GM12892 (cell line): ENCODE measurements around the gene ZNF280B.
"Not testable (repeated sequence)": the region's sequence is repeated elsewhere in the genome, so short reads cannot be mapped to it uniquely, and the experiment has no call there.

Experiments
- DNase-seq: peaks from one replicate; pipeline ENCODE4 v3.0.0; 2011; ENCODE audit not compliant: insufficient read length
- FAIRE-seq: peaks from 2 replicates; lab custom pipeline; 2011; peaks lifted over from hg19 to GRCh38; lab: Jason Lieb, UNC
- POLR2A ChIP-seq: IDR thresholded peaks from 2 replicates; pipeline ENCODE4 v1.6.1; 2011; ENCODE audit warnings: low read depth, low read length, control low read depth
- POLR2AphosphoS5 ChIP-seq: IDR thresholded peaks from 2 replicates; pipeline ENCODE4 v1.6.1; 2011; ENCODE audit warnings: low read depth, low read length, control low read depth
- TAF1 ChIP-seq: IDR thresholded peaks from 2 replicates; pipeline ENCODE4 v1.6.1; 2011; ENCODE audit warnings: low read depth, mild to moderate bottlenecking, control low read depth, low read length, borderline replicate concordance

ZNF280B gene

GRCh38 chr22:22533417-22533816 lies 24.9 kb upstream of the ZNF280B start:
- FAIRE-seq = no peak
- DNase-seq = no peak
- no peak for TF ChIP-seq TAF1

DNA sequence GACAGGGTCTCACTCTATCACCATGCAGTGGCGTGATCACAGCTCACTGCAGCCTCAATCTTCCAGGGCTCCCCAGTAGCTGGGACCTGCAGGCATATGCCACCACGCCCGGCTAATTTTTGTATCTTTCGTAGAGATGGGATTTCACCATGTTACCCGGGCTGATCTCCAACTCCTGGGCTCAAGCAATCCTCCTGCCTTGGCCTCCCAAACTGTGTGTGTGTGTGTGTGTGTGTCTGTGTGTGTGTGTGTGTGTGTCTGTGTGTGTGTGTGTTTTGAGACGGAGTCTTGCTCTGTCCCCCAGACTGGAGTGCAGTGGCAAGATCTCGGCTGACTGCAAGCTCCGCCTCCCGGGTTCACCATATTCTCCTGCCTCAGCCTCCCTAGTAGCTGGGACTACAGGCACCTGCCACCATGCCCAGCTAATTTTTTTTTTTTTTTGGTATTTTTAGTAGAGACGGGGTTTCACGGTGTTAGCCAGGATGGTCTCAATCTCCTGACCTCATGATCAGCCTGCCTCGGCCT lies 24.1 kb upstream of the ZNF280B start:
- not testable (repeated sequence) for FAIRE-seq, DNase-seq

DNA sequence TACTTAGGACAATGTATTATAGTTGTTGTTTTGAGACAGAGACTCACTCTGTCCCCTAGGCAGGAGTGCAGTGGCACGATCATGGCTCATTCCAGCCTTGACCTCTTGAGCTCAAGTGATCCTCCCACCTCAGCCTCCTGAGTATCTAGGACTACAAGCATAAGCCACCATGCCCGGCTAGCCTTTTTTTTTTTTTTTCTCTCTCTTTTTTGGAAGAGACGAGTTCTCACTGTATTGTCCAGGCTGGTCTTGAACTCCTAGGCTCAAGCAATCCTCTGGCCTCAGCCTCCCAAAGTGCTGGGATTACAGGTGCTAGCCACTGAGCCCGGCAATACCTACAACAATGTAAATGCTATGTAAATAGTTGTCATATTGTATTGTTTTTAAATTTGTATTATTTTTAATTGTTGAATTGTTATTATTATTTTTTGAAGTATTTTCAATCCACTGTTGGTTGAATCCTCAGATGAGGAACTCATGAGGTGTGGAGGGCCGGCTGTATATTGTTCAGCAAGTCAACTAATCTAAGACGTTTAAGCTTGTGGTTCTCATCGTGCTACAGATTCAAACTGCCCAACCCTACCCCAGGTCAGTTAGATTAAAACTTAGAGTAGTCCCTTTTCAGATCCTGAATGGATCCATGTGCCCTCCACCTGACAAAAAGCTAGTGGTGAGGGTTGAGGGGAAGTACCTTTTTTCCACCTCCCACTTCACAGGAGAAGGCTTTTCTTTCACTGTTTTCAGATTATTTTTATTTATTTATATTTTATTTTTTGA lies 23.4 kb upstream of the ZNF280B start:
- DNase-seq (no peak), FAIRE-seq (no peak)
- TF ChIP-seq TAF1 (no peak), POLR2A (no peak), POLR2AphosphoS5 (no peak)

GRCh38 chr22:22528780-22529179 lies 20.2 kb upstream of the ZNF280B start:
- DNase-seq (no peak), FAIRE-seq (no peak)
- TF ChIP-seq POLR2A (no peak), TAF1 (no peak), POLR2AphosphoS5 (no peak)

DNA sequence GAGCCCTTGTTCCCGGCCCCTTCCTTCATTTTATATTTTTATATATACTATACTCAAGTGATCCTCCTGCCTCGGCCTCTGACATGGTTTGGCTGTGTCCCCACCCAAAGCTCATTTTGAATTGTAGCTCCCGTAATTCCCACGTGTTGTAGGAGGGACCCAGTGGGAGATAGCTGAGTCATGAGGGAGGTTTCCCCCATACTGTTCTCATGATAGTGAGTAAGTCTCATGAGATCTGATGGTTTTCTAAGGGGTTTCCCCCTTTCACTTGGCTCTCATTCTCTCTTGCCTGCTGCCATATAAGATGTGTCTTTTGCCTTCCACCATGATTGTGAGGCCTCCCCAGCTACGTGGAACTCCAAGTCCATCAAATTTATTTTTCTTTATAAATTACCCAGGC lies 18.8 kb upstream of the ZNF280B start:
- no peak for DNase-seq
- no peak for FAIRE-seq
- no peak for TF ChIP-seq POLR2A
- no peak for TF ChIP-seq POLR2AphosphoS5
- no peak for TF ChIP-seq TAF1

DNA sequence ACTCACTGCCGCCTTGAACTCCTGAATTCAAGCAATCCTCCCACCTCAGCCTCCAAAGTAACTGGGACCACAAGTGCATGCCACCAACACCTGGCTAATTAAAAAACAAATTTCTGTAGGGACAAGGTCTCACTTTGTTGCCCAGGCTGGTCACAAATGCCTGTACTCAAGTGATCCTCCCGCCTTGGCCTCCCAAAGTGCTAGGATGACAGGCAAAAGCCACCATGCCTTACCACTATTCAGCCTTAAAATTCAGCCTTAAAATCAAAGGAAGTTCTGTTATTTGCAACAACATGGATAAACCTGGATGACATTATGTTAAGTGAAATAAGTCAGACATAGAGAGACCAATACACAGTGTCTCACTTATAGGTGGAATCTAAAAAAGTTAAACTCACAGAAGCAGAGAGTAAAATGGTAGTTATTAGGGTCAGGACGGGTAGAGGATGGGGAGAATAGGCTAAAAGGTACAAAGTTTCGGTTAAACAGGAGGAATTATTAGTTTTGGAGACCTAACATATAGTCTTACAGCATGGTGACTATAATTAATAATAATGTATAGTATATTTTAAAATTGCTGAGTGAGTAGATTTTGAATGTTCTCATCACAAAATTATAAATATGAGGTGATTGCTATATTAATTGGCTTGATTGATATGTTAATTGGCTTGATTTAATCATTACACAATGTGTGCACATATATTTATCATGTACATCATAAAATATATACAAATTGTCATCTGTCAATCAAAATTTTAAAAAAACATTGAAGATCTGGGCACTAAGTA lies 17.8 kb upstream of the ZNF280B start:
- FAIRE-seq (no peak), DNase-seq (no peak)
- TF ChIP-seq POLR2AphosphoS5 (no peak), TAF1 (no peak), POLR2A (no peak)

DNA sequence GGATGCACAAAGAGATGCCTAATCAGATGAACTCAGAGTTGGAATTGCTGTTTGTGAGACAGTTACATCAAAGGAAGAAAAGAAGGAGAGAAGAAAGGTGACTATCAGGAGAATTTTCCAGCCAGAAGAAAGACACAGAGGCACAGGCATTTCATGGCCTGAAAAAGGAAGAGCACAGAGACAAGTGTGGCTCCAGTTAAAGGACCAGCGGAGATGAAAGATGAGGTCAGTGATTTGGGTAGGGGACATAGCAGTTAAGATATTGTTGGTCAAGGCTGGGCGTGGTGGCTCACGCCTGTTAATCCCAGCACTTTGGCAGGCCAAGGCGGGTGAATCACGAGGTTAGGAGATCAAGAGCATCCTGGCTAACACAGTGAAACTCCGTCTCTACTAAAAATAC lies 15.0 kb upstream of the ZNF280B start:
- DNase-seq (no peak), FAIRE-seq (no peak)
- TF ChIP-seq POLR2A (no peak), TAF1 (no peak), POLR2AphosphoS5 (no peak)

DNA sequence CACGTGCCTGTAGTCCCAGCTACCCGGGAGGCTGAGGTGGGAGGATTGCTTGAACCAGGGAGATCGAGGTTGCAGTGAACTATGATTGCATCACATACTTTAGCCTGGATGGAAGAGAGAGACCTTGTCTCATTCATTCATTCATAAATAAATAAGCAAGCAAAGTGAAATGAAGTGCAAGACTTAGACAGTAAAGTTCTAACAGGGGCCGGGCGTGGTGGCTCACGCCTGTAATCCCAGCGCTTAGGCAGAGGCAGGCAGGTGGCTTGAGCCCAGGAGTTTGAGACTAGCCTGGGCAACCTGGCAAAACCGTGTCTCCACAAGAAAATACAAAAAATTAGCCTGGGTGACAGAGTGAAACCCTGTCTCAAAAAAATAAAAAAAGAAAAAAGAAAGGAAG lies 13.1 kb upstream of the ZNF280B start:
- FAIRE-seq = no peak
- TF ChIP-seq POLR2AphosphoS5 (no peak), POLR2A (no peak), TAF1 (no peak)

DNA sequence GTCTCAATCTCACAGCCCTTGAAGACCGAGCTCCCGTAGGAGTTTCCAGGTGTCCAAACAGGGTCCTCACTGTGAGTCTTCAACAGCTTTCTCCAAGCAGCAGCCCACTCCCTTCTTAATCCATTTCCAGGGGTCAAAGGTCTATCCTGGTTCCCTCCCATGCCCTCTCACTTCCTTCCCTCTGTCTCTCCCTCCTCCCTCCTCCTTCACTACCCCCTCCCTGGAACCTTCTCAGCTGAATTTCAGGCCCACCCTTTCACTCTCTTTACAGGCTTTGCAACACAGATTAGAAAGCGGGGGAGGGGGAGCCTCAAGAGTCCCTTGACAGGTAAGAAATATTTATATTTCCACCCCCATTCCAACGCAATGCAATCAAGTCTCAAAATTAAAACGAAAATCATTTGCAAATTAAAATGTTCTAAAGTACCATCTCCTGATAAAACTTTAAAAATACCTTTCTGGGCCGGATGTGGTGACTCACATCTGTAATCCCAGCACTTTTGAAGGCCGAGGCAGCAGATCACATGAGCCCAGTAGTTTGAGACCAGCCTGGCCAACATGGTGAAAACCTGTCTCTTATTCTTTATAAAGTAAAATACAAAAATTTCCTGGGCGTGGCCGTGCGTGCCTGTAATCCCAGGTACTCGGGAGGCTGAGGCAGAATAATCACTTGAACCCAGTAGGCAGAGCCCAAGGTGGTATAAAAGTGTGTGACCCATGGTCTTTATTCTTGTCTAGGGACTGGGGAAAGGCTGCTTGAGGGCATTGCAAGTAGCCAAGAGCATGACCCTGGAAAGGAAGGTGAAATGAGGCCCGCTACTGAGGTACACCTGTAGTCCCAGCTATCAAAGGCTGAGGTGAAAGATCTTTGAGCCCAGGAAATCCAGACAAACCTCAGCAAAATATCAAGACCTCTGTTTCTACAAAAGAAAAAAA lies 12.4 kb upstream of the ZNF280B start:
- DNase-seq (no peak), FAIRE-seq (no peak)
- TF ChIP-seq POLR2A (no peak), TAF1 (no peak), POLR2AphosphoS5 (no peak)

More for the DNA sequence above, 13.1 kb upstream of the ZNF280B start:
- no peak for DNase-seq

DNA sequence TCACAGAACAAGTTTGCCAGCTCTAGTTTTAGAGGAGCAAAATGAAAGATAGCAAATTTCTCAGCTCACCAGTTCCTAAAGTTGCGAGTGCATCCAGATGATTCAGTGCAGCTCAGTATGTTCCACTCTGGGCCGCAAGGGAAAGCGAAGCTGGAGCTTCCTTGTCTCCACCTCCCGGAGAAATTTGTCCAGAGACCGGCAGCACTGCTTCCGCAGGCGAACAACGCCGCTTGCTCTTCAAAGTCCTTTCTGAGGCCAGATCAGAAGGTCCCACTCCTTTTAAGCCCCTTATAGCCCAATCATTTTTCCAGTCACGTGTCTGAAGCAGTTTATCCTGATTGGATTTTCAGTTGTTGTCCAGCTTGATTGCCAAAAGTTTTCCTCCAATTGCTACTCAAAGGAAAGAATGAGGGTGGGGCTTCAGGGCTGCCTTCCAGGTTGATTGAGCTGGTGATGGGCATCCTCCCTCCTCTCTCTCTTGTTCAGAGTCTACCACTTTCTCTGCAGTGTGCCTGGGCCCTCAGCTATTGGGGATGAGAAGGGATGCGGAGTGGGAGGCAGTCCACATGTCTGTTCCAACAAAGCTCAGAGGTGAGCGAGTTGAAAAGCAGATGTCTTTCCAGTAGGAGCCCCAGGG lies 11.6 kb upstream of the ZNF280B start, which contains the start of gene ZNF280A:
ZNF280A (minus strand) TSS at position 251 of the 637 bp plus-strand sequence. CDS start 4,640 bp downstream, outside the sequence.
- FAIRE-seq (no peak), DNase-seq (no peak)
- TF ChIP-seq POLR2A (no peak), TAF1 (no peak), POLR2AphosphoS5 (no peak)
